Neutrophil (primary cell): ENCODE measurements around the gene DAAM2.

Experiments used
- H3K27ac ChIP-seq: fragments of 200-600 bp; sonication (generic); 2 replicates; pipeline ENCODE4 v1.5.1; 2016; ENCODE audit warnings: mild to moderate bottlenecking, moderate library complexity
- H3K27me3 ChIP-seq: fragments of 200-600 bp; sonication (generic); 2 replicates; pipeline ENCODE4 v1.6.0; 2016; ENCODE audit warnings: mild to moderate bottlenecking
- H3K36me3 ChIP-seq: fragments of 200-600 bp; sonication (generic); 2 replicates; pipeline ENCODE4 v1.5.1; 2017
- H3K4me1 ChIP-seq, 2 experiments: fragments of 200-600 bp in 1 of 2; sonication (generic) in 1 of 2; 1 replicate in 1 of 2; 2 replicates in 1 of 2; pipeline versions ENCODE4 v1.5.1 to v1.6.1; 2013 to 2016; ENCODE audit warnings: low read depth in 1 of 2, low read length in 1 of 2, mild to moderate bottlenecking in 1 of 2, moderate library complexity in 1 of 2; ENCODE audit not compliant: control insufficient read depth in 1 of 2, insufficient read depth in 1 of 2
- H3K4me3 ChIP-seq, 2 experiments: fragments of 200-600 bp in 1 of 2; sonication (generic) in 1 of 2; 1 replicate in 1 of 2; 2 replicates in 1 of 2; pipeline ENCODE4 v1.5.1; 2013 to 2016; ENCODE audit warnings: low read depth in 1 of 2, low read length in 1 of 2, mild to moderate bottlenecking in 1 of 2, moderate library complexity in 1 of 2
- H3K9me3 ChIP-seq: fragments of 200-600 bp; sonication (generic); 2 replicates; pipeline ENCODE4 v1.5.1; 2016
- TF ChIP-seq, protein P1 (sequence below): fragments of 200-600 bp; sonication (generic); IDR thresholded peaks from 2 replicates; pipeline ENCODE4 v1.5.1; 2016; ENCODE audit warnings: antibody characterized with exemption

Gene DAAM2

DNA sequence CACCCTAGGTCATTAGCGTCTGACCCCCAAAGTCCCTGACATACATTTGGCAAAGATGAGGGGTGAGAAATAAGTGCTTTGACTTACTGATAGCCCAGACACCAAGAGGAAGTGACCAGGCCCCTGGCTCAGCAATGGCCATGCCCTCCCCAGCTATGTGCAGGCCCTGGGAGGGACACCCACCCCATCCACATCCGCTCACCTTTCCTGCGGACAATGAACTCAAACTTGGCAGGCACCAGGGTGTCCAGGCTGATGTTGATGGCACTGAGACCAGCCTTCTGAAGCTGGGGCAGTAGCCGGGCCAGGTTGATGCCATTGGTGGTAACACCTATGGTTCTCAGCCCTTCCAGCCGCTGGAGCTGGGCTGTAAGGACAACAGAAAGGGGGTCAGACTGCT lies 123.7 kb downstream of the DAAM2 start:
- H3K9me3 ChIP-seq, result no peaks in the 10 kb centered on the region
- TF ChIP-seq, protein P1, sequence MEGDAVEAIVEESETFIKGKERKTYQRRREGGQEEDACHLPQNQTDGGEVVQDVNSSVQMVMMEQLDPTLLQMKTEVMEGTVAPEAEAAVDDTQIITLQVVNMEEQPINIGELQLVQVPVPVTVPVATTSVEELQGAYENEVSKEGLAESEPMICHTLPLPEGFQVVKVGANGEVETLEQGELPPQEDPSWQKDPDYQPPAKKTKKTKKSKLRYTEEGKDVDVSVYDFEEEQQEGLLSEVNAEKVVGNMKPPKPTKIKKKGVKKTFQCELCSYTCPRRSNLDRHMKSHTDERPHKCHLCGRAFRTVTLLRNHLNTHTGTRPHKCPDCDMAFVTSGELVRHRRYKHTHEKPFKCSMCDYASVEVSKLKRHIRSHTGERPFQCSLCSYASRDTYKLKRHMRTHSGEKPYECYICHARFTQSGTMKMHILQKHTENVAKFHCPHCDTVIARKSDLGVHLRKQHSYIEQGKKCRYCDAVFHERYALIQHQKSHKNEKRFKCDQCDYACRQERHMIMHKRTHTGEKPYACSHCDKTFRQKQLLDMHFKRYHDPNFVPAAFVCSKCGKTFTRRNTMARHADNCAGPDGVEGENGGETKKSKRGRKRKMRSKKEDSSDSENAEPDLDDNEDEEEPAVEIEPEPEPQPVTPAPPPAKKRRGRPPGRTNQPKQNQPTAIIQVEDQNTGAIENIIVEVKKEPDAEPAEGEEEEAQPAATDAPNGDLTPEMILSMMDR, result no peak
- H3K27ac ChIP-seq, result no peak overlapping the region
- no peak overlapping the region for H3K4me3 ChIP-seq
- H3K4me1 ChIP-seq, result no peaks in the 10 kb centered on the region
- H3K27me3 ChIP-seq, result no peaks in the 10 kb centered on the region
- no peaks in the 10 kb centered on the region for H3K36me3 ChIP-seq

DNA sequence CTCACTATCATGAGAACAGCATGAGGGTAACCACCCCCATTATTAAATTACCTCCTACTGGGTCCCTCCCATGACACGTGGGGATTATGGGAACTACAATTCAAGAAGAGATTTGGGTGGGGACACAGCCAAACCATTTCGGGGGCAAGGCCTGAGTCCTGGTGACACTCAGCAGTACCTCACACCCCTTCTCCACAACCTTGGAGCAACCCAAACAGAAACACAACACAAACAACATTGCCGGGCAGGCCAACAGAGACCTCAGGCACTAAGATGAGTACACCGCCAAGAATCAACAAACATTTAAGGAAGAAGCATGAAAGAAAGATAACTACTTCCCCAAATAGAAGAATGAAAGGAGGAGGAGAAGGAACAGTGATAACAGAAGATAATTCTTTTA lies 125.2 kb downstream of the DAAM2 start:
- Histone ChIP-seq H3K4me3 (no peak overlapping the region), H3K36me3 (no peaks in the 10 kb centered on the region), H3K4me1 (no peaks in the 10 kb centered on the region), H3K27me3 (no peaks in the 10 kb centered on the region), H3K9me3 (no peaks in the 10 kb centered on the region), H3K27ac (no peak overlapping the region)
- TF ChIP-seq, protein P1, result no peak

DNA sequence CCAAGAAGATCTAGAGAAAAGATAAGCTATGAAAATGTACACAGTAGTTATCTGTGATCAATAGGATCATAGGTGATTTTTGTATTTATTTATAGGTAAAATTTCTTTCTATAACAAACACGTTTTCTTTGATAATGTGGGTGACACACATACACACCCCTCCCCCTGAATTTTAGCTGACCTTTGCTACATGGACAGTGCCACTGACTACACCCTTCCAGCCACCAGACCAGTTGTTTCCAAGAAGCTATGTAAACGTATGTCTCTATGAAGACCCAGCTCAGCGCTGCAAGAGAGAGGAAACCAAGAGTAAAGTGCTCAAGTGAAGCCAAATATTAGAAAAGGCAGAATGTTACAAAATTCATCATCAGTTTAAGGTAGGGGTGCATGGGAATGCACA lies 125.8 kb downstream of the DAAM2 start:
- Histone ChIP-seq H3K36me3 (no peaks in the 10 kb centered on the region), H3K4me3 (no peak overlapping the region), H3K9me3 (no peaks in the 10 kb centered on the region), H3K27ac (no peak overlapping the region), H3K27me3 (no peaks in the 10 kb centered on the region), H3K4me1 (no peaks in the 10 kb centered on the region)
- TF ChIP-seq, protein P1, result no peak

DNA sequence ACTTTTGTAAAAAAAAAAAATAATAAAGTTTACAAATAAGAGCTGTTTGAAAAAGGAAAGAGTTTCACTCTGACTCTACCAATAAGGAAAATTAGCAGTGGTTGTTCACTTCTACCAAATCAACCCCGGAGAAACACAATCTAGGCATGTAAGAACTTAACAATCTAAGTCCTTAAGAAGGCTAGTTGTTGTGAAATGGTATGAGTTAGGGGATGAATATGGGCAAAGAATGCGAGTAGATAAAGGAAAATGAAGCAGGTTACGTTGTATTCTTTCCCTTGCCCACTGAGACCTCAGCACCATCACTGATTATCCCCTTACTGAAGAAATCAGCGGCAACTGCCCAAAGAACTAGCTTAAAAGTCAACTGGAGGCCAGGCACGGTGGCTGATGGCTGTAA lies 126.7 kb downstream of the DAAM2 start:
- no peaks in the 10 kb centered on the region for H3K4me1 ChIP-seq
- TF ChIP-seq, protein P1, result no peak
- H3K27me3 ChIP-seq, result no peaks in the 10 kb centered on the region
- H3K9me3 ChIP-seq, result no peaks in the 10 kb centered on the region
- H3K27ac ChIP-seq, result no peak overlapping the region
- H3K4me3 ChIP-seq, result no peak overlapping the region
- no peaks in the 10 kb centered on the region for H3K36me3 ChIP-seq

DNA sequence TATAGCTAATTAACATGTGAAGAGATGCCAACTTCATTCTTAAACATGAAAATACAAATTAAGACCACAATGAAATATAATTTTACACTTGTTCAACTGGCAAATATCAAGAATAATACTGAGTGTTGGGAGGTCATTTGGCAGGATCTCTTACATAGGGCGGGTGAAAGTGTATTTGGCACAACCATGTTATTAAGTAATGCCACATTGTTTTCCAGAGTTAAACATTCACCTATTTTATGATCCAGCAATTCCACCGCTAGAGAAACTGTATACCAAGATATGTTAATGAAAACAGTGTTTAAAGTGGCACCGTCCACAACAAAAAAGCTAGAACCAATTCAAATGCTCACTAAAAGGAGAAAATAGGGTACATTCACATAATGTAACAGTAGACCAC lies 128.0 kb downstream of the DAAM2 start:
- H3K36me3 ChIP-seq, result no peaks in the 10 kb centered on the region
- H3K27ac ChIP-seq, result no peak overlapping the region
- H3K27me3 ChIP-seq, result no peaks in the 10 kb centered on the region
- no peak overlapping the region for H3K4me3 ChIP-seq
- H3K4me1 ChIP-seq, result no peaks in the 10 kb centered on the region
- no peaks in the 10 kb centered on the region for H3K9me3 ChIP-seq
- TF ChIP-seq, protein P1, result no peak

DNA sequence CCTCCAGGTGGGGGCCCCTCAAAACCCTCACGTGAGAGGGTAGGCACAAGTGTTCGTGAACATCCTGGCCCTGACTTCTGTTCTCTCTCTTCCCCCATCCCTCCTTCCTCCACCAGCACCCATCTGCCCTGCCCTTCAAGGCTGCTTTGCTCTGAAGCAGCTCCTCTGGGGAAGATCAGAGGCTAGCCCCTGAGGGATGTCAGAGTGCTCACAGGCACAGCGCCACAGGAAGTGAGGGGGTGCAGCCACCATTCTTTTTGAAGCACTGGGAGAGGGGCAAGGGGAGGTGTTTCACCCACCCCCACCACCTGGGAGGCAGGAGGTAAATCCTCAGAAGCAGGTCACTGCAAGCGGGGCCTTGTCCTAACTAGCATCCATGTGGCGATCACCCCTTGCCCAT lies 130.6 kb downstream of the DAAM2 start:
- H3K27ac ChIP-seq, result no peak overlapping the region
- H3K36me3 ChIP-seq, result no peaks in the 10 kb centered on the region
- H3K27me3 ChIP-seq, result no peaks in the 10 kb centered on the region
- TF ChIP-seq, protein P1, result no peak
- no peaks in the 10 kb centered on the region for H3K9me3 ChIP-seq
- H3K4me3 ChIP-seq, result no peak overlapping the region
- H3K4me1 ChIP-seq, result no peaks in the 10 kb centered on the region
